ENCODE results near the gene TECPR2.
A peak's percentile ranks its signal among the peaks of the same experiment; 100 is the strongest.

TECPR2 gene

GRCh38 chr14:102434647-102435175 is 72.0 kb downstream of the TECPR2 start:
- DNase-seq, result no peak

DNA sequence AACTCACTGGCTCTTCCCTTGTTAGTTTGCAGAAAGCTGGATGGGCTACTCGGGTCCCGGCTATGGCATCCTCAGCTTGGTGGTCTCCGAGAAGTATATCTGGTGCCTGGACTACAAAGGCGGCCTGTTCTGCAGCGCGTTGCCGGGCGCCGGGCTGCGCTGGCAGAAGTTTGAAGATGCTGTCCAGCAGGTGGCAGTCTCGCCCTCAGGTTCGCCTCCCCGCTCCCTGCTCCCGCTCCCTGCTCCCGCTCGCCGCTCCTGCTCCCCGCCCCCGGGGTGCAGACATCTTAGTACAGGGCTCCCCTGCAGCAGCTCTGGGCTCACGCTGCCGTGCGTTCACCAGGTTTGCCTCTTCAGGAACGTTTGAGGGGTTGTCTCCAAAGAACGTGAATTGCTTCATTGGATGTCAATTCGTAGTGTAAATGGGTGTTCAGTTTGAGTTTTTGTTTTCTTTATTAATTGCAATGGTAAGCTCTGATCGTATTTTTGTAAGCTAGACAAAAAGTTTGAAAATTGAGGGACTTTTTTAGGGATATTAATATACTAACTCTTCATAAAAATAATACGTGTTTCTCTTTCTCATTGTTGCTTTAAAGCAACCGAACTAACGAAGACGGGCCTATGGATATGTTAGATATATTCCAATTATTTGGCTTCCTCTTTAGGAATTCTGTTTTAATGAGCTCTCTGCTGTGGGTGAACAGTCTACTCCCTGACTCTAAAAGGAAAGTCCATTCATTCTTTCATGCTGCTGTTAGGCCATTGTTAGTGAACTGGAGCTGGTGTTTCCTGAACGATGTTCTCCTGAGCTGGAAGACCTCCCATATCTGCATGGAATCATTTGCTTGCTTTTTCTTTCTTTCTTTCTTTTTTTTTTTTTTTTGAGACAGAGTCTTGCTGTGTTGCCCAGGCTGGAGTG is 75.5 kb downstream of the TECPR2 start:
- DNase-seq, result peak; percentile 63 to 85

DNA sequence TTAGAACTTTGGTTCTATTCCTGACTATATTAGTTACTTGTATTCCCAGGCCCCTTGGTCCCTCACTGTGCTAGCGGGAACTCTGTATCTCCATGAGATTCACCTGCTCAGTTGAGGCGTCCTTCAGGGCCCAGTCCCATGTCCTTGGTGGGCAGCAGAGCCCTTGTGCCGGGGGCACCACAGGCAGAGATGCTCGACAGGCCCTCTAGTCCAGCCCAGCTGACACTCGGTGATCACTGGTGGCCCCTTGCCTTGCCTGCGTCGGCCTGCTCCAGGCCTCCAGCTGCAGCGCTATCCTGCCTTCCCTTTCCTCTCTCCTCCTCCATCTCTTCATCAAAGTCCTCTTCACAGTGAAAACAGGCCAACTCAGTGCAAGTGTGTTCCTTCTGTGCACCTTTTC is 76.8 kb downstream of the TECPR2 start:
- DNase-seq, result no peak

- DNase-seq, result no peak
These were observed 77.7 kb downstream of the TECPR2 start for GRCh38 chr14:102440392-102440791.

- DNase-seq, result no peak
These were observed 79.8 kb downstream of the TECPR2 start for GRCh38 chr14:102442241-102443211.

GRCh38 chr14:102445066-102445465 is 82.3 kb downstream of the TECPR2 start:
- no peak for DNase-seq

DNA sequence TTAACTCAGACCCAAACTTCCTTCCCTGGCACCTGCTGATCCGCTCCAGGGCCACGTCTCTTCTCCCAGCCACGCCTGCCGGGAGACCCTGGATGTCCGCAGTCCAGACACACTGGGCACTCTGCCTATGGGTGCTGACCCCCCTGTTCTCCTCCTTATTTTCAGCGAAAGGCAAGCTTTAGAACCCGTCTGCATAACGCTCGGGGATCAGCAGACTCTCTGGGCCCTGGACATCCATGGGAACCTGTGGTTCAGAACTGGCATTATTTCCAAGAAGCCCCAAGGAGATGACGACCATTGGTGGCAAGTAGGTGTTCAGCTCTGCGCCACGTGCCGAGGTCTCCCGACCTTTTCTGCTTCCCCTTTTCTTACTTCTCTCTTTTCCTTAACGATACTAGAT is 82.9 kb downstream of the TECPR2 start:
- DNase-seq, result no peak

DNA sequence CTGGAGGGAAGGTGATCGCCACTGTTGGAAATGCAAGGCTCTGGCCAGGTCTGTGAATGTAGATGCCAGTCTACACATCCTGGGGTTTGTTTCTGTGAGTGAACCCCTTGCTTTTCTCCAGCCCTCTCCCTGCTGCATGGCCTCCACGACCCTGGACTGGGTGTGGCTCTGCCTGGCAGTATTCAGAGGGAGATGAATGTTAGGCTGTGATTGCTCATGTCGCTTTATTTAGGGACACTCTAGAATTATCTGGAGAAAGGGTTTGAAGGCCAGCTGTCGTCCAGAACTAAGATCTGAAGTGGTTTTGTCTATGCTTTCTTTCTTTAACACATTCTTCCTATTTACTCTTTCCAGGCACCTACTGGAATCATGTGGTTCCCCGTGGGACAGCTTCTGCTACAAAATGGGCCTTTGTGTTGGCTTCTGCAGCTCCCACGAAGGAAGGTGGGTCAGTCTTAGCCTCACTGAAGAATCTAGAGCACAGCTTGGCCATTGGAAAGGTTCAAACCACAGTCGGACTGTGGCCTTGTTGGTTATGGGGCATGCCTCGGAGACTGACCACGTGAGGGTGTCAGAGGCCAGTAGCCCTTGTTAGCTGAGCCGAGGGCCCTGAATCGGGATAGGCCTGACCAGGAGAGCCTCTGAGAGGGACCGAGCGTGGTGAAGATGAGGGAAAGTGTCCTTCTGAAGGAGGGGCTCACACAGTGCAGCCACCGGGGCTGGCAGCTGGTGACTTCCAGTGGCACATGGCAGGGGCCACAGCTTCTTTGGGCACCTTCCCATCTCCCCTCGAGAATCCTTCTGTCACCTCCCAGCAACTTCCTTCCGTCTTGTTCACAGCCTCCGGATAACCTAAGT is 87.7 kb downstream of the TECPR2 start:
- DNase-seq, result no peak

DNA sequence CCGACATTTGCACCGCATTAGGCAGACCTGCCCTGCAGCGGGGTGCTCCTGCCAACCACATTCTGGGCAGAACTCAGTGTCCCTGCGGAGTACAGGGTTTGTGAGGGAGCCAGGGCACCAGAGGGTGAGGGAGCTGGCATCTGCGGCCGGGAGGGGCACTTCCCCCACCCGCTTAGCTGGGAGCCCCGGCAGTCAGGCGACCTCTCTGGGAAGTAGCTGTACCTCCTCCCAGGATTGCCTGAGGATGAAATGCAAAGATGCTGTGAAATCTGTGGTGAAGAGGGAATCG is 88.3 kb downstream of the TECPR2 start:
- DNase-seq, result no peak

DNA sequence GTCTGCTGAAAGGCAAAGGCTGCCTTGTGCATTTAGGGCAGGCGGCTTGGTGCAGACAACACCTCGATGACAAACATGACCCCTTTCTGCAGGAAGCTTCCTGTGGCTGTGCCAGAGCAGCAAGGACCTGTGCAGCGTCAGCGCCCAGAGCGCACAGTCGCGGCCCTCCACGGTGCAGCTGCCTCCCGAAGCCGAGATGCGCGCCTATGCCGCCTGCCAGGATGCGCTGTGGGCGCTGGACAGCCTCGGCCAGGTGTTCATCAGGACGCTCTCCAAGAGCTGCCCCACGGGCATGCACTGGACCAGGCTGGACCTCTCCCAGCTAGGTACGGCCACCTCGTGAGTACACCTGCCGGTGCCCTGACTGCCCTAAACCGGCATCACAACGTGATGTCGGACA is 89.6 kb downstream of the TECPR2 start:
- DNase-seq, result no peak

DNA sequence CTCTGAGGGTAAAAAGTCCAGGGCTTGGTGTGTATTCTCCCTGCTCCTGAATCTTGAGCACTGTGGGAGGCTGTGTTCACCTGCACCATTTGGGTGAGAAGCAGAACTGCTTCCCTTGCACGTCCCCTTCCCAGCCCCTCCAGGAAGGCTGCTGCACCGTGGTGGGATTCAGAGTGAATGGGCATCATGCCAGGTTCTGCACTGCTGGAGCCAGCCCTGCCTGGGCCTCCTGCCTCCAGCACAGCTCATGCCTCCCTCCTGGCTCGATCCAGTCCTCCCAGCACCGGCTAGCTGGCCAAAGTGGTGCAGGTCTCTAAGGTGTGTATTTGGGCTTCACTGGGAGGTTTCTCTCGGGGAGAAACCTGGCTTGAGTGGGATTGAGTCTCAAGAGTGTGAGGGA is 92.0 kb downstream of the TECPR2 start:
- no peak for DNase-seq

GRCh38 chr14:102457509-102457908 is 94.8 kb downstream of the TECPR2 start:
- DNase-seq, result no peak

DNA sequence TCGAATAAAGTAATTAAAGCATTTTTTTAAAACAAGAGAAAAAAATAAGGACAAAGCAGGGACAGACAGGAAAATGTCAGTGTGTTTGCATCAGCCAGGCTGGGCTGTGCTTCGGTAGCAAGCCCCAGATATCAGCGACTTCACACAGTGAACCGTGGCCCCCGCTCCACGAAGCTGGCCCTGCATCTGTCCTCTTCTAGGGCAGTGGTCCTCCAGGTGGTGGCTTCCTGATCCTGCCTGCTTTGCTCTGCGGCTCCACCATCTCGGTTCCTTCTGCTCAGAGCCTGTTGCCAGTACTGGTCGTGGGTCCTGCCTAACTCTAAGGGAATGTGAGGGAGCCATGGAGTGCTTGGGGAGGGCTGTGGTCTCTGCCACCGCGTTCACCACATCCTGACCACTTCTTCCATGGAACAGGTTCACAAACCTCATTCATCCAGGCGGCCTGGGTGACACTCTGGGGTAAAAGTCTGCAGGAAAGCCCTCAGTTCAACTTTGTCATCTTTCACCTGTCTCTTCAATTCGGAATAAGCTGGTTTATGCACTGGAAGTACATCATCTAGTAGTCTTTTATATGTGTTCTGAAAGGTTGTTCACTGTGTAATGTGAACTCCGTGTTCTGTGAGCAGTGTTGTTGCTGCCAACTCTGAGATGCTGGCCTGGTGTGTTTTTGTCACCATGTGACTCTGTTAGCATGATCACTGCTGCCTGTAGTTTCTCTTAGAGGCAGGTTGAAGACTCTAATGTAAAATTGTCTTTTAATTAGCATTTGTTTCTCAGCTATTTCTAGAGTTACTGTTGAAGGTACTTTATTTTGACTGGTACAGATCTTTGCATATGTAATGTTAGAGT is 99.0 kb downstream of the TECPR2 start:
- no peak for DNase-seq

DNA sequence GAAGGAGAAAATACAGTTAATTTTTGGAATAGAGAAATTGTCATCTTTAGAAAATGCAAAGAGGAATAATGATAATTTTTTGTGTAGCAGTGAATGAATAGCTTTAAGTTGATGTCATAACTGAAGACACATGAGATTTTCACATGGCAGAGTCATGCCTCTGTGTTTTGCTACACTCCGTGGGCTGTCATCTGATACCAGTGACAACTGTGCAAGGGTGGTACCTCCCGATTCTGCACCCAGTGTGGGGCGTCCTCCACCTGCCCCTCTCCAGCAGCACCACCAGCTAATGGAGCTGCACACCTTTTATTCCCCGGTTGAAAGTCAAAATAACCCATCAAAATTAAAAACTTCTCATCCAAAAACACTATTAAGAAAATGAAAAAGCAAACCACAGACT is 99.7 kb downstream of the TECPR2 start:
- no peak for DNase-seq

DNA sequence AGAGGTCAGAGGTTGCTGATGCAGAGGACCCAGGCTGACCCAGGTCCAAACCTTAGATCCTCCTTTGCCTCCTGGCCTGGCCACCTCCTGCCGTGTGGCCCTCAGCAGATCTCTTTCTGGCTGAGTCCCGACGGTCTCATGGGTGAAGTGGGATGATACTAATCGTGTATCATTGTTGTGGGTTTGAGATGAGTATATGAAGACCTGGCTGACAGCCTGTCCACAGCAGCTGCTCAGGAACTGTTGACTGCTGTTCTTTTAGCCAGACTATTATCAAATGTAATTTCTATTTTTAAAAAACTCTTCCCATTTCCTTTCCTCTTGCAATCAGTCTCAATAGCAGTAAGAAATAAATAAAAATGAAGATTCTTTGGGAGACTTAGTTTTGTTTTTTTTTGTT is 101.3 kb downstream of the TECPR2 start:
- no peak for DNase-seq

DNA sequence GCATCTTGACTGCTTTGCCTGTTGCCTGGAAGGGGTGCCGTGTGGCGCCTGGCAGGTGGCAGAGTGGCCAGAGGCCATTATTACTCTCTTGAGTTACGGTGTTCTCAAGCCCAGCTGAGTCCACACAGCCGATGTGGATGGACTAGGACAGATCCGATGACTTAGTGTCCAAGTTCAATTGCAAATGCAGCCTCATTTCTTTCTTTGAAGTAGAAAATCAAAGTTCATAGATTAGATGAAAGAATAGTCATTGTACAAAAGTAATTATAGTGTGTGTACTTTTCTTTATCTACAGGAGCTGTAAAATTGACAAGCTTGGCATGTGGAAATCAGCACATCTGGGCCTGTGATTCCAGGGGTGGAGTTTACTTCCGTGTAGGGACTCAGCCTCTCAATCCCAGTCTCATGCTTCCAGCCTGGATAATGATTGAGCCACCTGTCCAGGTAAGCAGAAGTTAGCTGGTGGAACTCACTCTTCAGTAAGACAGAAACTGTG is 102.2 kb downstream of the TECPR2 start:
- peak; percentile 47 to 66 for DNase-seq

GRCh38 chr14:102469261-102469660 is 106.5 kb downstream of the TECPR2 start:
- no peak for DNase-seq

GRCh38 chr14:102471921-102472790 is 109.4 kb downstream of the TECPR2 start:
- no peak for DNase-seq

DNA sequence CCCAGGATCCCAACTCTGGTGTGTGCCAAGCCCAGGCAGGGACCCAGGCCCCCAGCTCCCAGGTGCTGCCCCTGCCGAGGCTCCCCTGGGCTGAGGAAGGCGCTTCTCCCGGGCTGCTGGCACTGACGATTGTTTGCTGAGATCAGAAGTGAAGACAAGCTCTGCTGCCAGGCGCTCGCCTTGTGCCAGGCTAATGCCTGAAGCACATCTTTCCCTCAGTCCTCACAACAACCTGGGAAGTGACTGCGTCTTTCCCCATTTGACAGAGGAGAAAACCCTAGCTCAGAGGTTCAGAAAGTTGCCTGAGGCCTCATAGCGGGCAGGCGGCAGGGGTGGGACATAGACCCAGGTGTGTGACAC is 110.0 kb downstream of the TECPR2 start:
- DNase-seq, result no peak

GRCh38 chr14:102473559-102473958 is 110.8 kb downstream of the TECPR2 start:
- no peak for DNase-seq

- DNase-seq, result peak in 1 of 2 experiments; percentile 32
These were observed 112.2 kb downstream of the TECPR2 start for GRCh38 chr14:102474934-102475333.
